HG02798 (cell line): ENCODE results near the gene ADCY1.

Source experiments
- ATAC-seq: cut with Tn5 transposase; IDR thresholded peaks from one replicate; pipeline ENCODE4 v1.9.1; 2021; ENCODE audit warnings: mild to moderate bottlenecking; ENCODE audit not compliant: unreplicated experiment, poor library complexity

ADCY1 gene

DNA sequence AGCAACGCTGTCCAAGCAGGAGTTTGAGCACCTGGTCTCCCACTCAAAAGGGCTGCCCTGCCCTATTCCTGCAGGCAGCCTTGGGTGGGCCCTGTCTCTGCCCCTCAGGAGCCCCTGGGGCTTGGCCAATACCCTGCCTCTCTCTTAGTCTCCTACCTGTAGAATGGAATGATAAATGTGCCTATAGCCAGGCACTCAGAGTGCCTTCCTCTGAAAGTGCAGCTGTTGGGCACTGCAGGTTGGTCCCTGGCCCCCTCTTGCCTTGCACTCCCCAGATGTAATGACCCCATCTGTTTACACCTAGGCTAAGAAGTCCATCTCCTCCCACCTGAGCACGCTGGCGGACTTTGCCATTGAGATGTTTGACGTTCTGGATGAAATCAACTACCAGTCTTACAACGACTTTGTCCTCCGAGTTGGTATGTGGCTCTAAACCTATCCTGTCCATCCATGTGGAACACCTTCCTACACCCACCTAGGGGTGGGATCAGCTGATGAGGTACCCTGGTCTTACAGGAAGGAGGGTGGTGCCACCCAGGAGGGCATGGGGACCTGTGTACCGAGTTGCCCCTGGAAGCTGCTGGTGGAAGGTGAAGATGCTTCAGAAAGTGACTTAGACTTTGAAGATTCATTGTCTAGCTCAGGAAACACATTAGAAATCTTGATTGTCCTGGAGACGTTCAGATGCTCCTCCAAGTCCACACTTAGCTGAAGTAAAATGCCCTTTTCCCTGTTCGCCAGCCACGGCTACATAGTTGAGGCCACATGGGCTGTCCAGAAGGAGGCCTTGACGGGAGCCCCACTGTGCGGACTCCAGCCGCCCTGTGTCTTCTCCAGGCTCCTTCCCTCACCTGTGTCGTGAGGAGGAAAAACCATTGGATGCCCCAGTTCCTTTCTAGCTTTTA, 134.1 kb downstream of the ADCY1 start:
- no peak for ATAC-seq

DNA sequence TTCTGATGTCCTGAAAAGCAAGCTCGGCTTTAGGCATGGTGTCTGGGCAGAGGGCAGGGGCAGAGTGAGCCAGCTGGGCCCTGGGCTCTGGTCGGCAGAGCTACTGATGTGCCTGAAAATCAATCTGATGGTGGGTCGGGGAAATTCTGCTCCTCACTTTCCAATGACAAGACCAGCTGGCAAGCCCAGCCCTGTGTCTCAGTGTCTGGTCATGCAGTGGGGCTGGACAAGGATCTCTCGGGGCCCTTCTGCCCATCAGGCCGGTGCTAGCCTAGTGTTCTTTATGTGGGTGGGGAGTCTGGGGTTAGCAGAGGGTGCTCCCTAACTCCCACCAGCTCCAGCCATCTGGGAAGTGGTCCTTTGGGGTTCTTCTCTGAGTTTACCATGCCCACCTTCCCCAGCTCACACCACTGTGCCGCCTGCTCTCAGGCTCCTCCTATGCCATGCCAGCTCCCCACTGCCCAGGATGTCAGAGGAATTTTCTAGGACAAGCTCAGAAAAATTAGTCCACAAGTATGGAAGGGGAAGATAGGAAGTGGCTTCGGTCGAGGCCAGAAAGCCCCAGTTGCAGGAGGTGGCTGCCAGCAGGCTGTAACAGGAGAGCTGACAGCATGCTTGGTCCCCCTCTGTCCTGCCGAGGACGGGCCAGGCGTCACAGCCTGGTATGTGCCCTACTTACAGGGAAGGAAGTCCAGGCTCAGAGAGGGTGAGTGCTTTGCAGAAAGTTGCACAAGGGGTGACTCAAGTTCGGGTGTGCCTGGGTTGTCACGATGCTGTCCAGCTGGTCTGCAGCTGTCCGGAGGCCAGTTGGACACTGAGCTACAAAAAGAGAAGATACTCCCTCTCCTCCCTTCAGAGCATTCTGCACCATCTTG, 135.2 kb downstream of the ADCY1 start:
- no peak for ATAC-seq

DNA sequence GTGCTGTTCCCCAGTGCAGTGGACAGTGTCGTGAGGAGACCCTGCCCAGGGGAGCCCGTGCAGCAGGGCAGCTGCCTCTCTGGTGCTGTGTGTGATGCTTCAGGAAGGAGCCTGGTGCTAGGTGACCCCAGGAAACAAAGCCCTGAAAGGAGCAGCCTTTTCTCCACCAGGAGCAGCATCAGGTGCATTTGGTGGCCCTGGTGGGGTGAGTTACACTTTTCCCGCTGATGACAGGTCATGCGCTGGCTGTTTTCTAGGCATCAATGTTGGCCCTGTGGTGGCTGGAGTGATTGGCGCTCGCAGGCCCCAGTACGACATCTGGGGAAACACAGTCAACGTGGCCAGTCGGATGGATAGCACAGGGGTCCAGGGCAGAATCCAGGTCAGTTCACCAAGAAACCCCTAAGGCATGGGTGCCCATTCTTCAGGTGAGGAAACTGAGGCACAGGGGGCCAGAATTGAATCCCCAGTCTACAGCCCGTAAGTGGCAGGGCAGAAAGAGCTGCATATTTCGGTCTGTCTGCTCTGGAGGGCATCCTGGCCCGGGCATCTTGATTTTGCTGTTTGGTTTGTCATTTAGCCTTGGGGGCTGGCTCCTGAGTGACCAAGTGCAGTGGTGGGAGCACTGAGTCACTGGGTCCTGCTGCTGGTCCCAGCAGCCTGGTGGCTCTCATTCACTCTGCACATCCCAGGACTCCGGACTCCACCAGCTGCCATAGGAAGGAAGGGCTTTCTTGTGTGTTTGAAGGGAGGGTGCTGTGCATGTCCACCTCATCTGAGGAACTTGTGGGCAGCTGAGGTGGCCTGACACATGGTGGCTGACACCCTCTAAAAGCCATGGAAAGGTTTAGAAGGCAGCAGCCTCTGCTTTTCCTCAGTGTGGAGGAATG, 136.3 kb downstream of the ADCY1 start:
- no peak for ATAC-seq

DNA sequence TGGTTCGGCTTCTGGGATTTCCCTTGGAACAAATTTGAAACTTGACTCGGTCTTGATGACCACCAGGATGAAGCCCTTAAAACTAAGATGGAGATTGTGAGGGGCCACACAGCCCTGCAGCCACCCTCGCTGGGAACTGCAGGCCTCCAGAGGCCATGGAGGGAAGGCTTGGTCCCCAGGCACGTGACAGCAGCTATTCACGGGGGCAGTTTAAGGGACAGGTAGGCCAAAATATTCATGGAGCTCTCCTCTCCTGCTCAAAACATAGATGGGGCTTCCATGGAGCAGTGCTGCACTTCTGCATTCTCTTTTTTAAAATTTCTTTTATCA, 137.0 kb downstream of the ADCY1 start:
- ATAC-seq: no peak

DNA sequence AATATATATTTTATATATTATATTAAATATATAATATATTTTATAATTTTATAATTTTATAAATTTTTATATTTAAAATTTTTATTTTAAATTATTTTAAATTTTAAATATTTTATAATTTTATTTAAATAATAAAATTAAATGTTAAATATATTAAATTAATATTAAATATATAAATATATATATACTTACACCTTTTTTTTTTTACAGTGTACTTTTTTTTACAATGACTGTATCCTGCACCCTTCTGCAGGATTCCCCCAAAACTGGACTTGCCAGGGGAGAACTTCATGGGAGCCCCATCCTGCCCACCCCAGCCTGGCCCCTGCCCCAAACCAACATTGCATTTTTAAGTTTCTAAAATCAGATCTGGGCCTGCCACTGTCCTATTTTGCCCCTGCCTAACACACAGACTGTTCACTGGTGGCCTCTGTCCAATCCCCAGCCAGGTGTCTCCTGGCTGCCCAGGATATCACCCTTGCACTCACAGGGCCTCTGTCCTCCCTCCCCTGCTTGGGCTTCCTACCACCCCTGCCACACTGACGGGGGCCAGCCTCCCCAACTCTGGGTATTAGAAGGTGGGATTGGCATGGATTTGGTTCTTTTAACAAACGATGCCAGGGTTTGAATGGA, 138.0 kb downstream of the ADCY1 start:
- ATAC-seq: no peak

DNA sequence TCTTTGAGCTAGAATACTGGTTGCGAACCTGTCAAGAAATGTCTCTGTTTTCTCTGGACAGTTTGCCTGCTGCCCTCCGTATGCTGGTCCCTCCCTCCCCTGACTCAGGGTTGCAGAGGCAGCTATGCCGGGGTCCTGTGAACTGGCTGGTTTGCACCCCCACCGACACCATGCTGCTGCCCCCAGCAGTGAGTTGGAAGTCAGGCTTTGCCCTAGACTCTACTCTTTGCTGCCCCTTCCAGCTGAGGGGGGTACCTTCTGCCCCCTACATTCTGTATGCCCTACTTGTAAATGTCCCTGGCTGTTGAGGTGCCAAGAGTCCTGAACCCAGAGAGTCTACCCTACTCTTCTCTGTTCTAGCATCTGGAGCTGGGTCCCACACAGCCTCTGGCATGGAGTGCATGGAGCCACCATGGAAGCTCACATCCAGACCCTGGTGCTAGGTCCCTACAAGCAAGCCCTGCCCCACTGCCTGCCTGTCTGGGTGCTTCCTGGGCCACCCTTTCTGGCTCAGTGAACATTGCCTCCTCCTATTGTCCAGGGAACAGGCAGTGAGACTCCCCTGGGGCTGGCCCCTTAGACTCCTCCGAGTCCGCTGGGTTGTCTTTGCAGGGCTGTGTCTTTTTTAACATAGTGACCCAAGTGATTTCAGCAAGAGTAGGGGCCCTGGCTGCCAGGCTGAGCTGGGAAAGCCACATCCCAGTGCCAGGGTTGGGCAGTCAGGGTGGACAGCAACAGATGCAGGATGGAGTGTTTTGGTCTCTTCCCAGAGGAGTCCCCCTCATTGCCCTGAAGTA, 138.9 kb downstream of the ADCY1 start:
- no peak for ATAC-seq

DNA sequence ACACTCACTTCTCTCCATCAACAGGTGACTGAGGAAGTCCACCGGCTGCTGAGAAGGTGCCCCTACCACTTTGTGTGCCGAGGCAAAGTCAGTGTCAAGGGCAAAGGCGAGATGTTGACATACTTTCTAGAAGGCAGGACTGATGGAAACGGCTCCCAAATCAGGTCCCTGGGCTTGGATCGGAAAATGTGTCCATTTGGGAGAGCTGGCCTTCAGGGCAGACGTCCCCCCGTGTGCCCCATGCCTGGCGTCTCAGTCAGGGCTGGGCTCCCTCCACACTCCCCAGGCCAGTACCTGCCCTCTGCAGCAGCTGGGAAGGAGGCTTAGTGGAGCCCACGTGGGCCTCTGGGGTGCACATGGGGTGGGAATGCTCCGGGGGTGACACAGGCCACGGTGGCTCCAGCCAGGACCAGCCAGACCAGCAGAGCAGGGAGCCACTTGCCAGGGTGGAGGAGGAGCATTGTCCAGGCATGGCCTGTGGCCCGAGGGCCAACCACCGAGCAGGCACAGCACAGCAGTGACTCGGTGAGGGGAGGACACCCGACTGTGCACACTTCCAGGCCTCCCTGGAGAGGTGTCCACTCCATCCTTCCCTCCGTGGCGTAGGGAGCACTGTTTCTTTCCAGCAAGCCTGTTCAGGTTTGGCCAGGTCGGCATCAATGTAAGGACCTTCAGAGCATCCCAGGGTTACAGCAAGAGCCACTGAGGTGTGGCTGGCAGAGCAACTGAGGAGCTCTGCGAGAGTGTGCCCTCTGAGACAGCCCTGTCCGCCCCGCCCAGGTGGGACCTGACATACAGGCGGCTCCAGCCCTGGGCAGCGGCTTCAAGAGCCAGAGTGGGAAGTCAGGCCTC, 139.7 kb downstream of the ADCY1 start:
- no peak for ATAC-seq

DNA sequence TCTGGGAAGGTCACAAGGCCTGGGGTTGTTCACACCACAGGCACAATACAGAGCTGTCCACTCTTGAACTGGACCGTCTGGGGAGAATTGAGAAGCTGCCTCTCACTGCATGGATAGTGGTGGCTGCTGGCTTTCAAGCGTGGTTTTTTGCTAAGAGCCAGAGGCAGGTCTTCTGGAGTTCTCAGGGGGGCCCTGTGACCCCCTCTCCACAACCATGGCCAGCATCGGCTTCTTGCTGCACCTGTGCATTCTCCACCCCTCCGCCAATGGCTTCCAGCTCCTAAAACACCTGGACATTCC, 140.3 kb downstream of the ADCY1 start:
- no peak for ATAC-seq

DNA sequence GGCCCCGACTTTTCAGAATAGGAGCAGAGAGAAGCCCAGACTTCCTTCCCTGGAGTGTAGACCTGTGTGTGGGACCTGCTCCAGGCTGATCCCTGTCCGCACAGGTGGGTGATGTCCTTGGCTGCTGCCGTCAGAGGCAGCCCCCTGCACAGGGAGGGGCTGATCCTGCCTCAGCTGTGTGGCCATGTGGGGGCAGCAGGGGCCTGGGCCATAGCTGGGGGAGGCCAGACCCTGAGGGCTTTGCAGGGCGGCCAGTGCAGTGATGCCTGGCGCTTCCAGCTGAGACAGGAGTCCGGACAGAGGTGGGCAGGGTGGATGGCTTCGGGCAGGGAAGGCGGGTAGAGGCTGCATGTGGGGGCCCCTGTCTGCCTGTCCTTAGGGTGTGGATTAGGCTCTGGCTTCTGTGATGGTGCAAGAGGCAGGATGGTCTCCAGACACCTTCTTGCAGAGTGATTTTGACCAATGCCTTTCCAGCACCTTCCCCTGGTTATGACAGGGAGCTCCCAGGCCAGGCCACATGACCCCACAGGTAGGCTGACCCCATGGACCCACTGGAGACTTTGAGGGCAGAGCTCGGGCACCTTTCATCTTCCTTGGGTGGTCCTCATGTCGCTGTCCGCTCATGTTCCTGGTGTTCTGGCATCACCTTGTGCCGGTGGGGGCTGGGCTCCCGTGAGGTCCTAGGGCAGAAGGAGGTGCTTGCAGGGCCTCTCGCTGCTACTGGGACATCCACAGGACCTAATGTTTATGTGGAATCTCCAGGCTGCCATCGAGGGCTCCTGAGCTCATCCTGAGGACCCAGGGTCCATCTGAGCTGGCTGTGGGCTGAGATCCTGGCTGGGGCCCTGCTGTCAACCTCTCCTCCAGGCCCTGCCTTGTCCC, 141.5 kb downstream of the ADCY1 start:
- no peak for ATAC-seq

DNA sequence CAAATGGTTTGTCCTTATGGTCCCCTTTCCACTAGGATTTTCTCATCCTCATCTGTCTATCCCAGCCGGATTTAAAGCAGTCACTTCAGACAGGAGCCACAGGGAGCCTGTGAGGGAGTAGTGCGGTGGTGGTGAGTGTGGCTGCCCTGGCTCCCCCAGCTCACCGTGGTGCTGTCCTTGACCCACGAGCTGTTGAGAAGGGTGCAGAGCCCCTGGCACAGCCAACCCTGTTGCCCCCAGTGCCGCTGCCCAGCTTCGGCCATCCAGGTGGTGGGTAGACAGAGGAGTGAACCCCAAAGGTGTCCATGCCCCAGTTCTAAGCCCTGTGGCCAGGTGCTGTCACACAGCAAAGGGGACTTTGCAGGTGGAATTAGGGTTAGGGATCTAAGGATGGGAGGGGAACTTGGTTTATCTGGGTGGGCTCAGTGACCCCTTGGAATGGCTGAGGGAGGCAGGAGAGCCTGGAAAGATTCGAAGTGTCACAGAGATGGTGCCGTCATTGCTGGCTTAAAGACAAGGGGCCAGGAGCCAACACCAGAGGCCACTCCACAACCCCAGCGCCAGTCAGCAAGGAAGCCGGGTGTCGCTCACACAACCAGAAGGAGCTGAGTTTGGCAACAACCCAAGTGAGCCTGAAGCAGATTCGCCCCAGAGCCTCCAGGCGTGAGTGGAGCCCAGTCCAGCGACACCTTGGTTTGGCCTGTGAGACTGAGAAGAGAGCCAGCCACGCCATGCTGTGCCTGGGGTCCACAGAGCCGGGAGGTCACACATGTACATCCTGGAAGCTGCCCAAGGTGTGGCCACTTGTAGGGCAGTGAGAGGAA, 142.4 kb downstream of the ADCY1 start:
- ATAC-seq: no peak

DNA sequence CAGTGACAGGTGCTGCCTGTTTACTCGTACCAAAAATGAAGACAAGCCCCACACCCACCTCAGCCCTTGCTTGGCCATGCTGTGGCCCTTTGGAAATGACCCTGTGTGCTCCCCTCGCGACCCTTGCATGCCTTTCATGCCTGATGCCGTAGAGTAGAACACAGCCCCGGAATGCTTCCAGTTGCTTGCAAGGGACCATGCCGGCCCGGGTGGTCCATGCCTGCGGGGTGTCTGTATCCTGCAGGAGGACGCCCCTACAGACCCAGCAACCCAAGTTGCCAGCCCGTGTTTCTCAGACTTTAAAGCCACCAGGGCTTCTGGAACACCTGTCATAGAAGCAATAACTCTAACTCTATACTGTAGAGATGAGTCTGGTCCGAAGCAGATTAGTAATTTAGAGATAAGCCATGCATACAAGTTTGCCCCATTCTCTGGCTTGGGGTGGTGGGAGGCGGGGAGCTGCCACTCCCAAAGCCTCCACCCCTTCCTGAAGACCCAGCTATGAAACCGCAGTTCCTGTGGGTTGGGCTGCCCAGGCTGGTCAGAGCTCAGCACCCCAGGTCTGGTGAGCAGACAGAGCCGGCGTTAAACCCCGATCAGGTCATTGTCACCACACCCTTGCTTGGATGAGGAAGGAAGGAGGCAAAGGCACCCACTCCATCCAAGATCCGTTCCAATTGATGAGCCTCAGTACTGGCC, 143.5 kb downstream of the ADCY1 start:
- no peak for ATAC-seq

DNA sequence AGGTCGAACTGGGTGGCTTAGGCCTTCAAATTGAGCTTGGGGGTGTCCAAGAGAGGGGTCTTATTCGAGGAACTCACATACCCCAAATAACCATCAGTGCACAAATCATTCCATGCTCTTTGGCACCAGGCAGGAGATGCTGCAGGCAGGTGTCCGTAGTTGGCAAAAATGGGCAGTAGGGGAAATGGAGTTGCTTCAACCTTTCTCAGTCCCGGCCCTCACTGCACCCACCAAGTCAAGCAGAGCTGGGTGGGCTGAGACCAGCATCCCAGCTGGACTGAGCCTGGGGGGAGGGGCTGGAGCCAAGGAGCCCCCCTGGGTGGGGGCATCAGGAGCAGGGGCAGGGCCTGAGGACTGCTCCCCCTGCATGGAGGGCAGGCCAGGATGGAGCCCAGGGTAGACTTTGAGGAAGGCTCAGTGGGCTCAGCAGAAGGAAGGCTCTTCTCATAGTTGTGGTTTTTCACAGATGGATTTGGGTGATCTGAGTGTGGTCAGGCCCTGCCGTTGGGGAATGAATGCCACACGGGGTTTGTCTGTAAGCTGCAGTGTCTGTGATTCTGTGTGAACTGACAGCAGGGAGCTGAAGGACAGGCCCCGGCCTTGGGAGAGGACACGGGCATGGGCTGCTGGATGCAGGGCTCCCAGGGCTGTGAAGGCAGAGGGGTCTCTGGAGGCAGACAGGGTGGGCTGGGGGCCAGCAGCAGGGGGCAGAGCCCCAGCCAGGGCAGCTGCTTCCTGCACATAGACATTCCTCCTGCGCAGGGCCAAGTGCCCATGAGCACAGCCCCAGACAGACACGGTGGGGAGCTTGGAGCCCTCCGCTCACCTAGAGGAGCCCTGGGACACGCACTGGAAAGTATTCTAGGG, 144.5 kb downstream of the ADCY1 start:
- ATAC-seq: no peak

DNA sequence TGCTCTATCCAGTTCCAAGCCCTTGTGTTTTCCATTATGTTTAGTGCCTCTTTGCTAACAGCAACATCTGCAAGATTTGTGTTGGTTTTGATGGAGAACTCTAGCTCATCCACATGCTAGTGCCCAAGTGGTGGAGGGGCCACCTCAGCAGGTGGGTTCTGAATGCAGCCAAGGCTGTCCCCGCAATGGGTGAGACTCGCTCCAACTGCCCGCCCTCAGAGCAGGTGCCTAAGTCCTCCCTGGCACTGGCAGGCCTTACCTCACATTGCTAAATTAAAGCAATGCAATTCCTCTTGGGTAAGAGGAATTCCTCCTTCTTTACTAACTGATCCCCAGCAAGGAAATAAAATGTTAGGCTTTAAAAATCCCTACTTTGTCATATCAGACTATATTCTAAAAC, 146.8 kb downstream of the ADCY1 start:
- ATAC-seq: no peak

DNA sequence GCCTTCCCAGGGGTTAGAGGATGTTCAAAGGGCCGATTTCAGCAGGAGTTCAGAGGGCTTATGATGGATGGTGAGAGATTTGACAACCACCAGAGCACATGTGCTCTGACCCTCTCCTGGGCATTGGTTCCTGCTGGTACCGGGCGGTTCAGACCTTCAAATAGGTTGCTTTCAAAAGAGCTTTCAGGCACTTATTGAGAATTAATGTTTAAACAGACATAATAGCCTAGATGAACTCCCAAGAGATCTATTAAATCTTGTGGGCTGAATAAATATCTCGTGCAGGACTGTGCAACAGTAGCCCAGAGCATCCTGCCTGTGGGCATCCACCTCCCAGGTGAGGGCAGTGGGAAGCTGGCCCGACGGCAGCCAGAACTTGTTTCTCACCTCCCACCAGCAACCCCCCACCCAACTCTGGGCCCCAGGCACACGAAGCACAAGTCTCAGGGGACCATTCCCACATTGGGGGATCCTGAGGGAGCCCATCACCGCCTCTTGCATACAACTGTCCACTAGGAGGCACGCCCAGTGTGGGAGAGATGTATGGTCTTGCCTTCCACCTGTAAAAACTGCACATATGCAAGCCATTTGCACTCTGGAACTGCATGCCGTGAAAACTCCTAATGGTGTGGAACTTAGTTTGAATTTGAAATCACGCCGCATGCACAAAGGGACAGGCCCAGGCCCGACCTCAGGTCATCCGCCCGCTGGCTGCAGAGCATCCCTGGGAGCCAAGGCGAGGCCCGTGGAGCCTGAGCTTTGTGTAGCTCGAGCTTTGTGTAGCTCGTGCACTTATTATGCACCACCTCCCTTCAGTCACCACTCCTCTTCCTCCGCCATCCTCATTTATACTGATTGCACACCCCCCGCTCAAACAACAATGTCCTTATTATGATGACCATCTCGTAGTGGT, 147.8 kb downstream of the ADCY1 start:
- ATAC-seq: no peak
